HL-60/S4 treated with retinoic acid at 250 ng/mL for 4 days and 3 days (cell line): ENCODE results near the gene MAGI2.
"Not testable (repeated sequence)": the region's sequence is repeated elsewhere in the genome, so short reads cannot be mapped to it uniquely, and the experiment has no call there.

Experiments
- in situ Hi-C: fragments of 300-500 bp; cut with MboI; formaldehyde crosslinking; loops from 2 replicates; pipeline ENCODE4 v1.7.0; 2022; ENCODE audit warnings: low sequenced_read_pairs

Gene MAGI2

GRCh38 chr7:78514634-78515033 is 938.8 kb downstream of the MAGI2 start:
- in situ Hi-C loops = no loop called here

- in situ Hi-C loops = no loop called here
Observed at GRCh38 chr7:78510580-78511188, 942.8 kb downstream of the MAGI2 start.

GRCh38 chr7:78503301-78503700 is 950.2 kb downstream of the MAGI2 start:
- in situ Hi-C loops = not testable (repeated sequence)

DNA sequence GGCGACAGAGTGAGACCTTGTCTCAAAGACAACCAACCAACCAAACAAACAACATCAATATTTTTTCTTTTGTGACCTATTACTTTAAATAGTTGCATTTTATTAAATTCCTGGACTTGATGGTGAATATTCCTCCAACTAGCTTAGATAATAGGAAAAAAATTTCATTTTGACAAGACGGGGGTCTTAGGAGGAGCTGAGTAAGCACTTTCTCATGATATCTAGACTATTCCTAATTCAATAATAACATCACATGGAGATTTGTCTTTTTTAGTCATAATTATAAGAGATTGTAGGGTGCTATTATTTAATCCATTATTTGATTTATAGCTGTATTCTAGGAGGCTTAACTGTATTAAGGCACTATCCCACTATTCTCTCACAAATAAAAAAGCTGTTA is 952.4 kb downstream of the MAGI2 start:
- in situ Hi-C loops = no loop called here

GRCh38 chr7:78499971-78500370 is 953.5 kb downstream of the MAGI2 start:
- in situ Hi-C loops = no loop called here

- in situ Hi-C loops = no loop called here
Observed at GRCh38 chr7:78499283-78499682, 954.2 kb downstream of the MAGI2 start.

DNA sequence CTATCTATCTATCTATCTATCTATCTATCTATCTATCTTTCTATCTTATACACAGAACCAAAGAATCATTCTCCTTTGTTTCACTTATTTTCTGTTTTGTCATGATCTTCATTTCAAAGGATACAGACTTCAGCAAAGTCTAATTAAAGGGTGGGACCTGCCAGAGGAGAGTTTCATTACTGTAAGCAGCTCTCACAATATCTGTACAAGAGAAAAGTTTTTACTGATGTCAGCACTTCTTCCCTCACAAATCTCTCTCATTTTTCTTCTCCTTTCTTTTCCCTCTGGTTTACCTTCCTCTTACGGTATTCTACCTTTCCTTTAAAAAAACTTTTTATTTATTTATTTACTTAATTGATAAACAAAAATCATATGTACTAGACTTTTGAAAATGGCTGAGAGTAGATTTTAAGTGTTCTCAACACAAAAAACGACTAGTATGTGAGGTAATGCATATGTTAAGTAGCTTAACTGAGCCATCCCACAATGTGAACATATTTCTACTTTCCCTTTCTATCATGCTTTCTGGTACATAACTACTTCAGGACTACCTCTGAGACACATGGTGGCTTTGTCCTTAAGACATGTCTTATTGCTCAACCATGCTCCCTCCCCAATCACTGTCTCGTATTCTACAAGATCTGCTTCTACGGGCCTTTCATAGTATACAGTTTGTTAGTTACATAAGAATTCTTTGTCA is 955.6 kb downstream of the MAGI2 start:
- in situ Hi-C loops = no loop called here

- in situ Hi-C loops = no loop called here
Observed at GRCh38 chr7:78496096-78496630, 957.3 kb downstream of the MAGI2 start.

DNA sequence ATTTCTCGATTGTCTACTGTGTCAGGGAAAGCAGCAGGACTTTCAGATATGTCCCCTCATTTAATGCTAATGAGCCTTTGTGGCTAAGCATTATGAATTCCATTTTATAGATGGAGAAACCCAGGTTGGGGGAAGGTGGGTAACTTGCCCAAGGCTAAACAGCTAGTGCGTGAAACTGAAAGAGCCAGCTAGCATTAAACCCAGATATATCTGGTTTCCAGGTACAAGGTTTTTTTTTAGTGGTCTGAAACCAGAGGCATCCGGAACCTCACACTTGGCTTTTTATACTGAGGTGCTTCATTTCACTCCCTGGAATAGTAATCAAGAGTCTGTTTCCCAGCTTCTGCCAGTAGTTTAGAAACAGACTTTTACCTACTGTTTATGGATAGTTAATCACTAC is 960.1 kb downstream of the MAGI2 start:
- in situ Hi-C loops = no loop called here

DNA sequence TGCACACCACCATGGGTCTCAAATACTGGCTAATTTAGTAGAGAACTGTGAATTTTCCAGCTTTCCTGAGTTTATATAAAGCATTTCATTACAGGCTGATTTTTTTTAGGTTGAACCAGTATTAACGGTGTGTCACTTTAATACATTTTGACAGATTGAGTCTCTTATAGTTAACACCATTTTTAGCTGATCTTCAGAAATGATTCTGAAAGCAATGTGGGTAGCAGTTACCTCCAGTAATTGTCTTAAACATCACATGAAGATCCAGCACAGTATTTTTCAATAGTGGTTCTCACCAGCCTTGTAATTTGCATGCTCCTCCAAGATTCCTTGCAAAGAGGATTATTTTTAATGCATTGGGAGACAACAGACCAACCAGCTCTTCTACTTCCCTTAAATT is 961.3 kb downstream of the MAGI2 start:
- in situ Hi-C loops = no loop called here

GRCh38 chr7:78490524-78490923 is 962.9 kb downstream of the MAGI2 start:
- in situ Hi-C loops = no loop called here

- in situ Hi-C loops = no loop called here
Observed at GRCh38 chr7:78489476-78490240, 963.8 kb downstream of the MAGI2 start.

DNA sequence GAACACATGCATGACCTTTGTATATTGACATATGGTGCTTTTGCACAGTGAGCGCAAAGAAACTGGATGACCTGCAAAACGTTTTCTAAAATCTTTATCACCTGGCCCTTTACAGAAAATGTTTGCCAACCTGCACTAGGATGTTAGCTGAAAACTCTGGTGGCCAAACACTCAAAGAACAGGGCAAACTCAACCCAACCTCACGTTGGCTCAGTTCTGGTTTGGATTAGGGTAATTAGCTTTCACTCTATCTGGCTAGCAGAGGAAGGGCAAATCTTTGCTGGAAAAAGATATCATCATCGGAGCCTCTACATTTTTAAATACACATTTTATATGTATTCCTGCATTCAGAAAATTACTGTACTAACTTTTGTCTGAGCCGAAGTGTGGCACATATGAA is 966.0 kb downstream of the MAGI2 start:
- in situ Hi-C loops = no loop called here

DNA sequence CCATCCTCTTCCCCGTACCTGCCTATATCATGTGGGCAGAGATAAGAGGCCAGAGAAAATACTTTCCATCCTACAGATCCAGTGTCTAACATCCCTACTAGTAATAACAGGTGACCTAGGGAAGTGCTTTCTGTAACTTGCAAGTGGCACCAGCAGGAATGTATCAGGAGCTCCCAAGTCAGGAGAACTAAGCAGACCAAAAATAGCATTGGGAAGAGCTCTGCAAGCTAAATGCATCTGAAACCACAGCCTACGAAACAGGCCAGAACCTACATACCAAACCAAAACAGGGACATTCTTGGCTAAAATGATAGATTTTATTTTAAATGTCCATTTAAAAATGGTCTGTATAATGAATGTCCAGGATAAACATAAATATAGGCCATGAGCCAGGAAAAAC is 974.1 kb downstream of the MAGI2 start:
- in situ Hi-C loops = no loop called here

- in situ Hi-C loops = no loop called here
Observed at GRCh38 chr7:78476851-78477405, 976.5 kb downstream of the MAGI2 start.

DNA sequence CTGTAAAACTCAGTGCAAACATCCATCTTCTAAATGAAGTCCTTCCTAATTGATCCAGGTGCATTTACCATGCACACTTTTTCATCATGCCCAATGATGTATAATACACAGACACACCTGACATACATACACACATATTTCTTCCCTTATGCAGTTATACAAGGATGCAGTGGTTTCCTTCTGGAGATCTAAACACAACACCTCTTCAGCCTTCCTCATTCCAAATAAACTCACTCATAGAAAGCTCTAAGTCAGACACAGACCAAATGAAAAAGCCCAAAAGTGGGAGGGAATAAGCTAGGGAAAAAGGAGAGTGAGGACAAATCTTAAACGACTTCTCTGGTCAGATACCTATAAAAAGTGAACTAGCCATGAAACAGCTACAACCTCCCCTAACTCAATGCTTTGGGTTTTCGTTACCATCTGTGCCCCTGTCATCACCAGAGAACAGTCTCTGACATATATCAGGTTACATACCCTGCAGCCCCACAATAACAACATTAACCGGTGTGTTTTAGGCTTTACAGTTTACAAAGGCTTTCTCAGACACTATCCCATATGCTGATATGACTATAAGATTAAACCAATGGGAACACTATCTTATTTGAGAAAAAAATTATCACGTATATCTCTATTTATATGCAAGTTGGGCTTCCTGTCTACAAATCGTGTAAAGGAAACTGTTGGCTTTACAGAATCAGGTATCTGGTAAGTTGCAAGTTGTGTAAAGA is 979.7 kb downstream of the MAGI2 start:
- in situ Hi-C loops = no loop called here

- in situ Hi-C loops = no loop called here
Observed at GRCh38 chr7:78473021-78473420, 980.4 kb downstream of the MAGI2 start.

DNA sequence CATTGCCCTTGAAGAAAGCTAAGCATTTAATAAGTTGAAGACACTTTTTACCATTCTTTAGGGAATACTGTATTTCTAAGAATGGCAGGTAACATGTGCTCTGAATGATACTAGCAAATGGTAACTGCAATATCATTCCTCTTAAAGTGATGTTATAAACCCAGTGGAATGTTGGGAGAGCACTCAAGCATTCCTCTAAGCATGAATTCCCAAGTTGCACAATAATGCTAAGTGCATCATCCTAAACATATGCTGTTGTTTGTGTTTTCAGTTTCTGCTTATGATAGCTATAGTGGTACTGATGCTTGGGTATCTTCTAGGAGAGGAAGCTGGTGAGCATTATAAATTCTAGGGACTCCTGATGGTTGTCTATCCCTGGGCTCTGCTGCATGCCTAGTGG is 980.9 kb downstream of the MAGI2 start:
- in situ Hi-C loops = no loop called here

GRCh38 chr7:78465894-78466293 is 987.6 kb downstream of the MAGI2 start:
- in situ Hi-C loops = no loop called here

- in situ Hi-C loops = no loop called here
Observed at GRCh38 chr7:78463039-78463438, 990.4 kb downstream of the MAGI2 start.

GRCh38 chr7:78450706-78451105 is 1002.8 kb downstream of the MAGI2 start:
- in situ Hi-C loops = no loop called here
